ENCODE results near the gene CCSER1.

Gene CCSER1

DNA sequence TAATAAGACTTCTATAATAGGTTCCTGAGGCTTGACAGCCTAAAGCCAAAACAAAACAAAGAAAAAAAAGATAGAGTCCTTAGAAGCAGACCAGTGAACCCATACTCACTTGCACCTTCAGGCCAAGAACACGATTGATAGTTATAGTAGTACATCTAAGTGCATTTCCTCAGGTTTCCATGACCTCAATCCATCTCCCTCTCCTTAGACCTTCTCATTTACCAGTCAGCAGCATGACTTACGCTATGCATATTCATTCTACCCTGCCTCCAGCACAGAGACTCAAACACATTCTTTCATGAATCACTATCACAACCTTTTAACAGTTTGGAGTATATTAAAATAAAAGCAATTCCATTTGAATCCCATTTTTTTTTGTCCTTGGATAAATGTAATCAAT lies 855.6 kb downstream of the CCSER1 start:
- DNase-seq: no peak

DNA sequence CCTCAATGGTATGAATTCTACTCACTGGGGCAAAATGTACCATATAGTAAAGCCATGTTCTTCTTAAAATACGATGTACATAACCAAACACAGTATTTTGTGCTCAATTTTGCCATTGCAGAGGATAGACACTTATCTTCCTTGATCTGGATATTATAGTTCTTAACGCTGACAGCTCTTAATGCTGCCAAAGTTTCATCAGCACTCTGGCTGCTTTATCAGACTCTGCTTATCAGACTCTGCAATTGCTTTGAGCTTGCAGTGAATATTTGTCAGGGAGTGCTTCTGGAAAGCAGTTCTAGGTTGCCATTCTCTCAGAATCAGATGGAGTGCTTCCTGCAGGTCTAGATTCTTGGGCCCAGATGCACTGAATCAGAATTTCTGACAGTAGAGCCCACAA lies 863.1 kb downstream of the CCSER1 start:
- no peak for DNase-seq

GRCh38 chr4:90992213-90992612 lies 865.0 kb downstream of the CCSER1 start:
- no peak for DNase-seq

- DNase-seq: no peak
Observed at GRCh38 chr4:90994851-90995574, 867.8 kb downstream of the CCSER1 start.

DNA sequence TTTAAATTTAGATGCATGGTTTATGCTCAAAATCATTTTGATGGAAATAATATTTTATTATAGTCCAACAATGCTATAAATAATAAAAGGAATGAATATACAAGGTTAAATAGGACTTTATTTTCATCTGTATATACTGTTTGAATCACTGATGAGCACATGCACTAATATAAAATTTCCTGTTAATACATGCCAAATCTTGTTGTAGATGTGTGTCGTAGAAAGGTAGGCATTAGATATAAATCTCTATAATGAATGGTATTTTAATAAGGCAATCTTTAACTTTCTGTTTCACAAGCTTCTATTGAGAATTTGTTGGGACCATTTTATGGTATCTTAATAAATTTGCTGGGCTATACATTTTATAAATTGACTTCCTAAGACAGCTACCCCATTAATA lies 868.8 kb downstream of the CCSER1 start:
- DNase-seq: no peak

DNA sequence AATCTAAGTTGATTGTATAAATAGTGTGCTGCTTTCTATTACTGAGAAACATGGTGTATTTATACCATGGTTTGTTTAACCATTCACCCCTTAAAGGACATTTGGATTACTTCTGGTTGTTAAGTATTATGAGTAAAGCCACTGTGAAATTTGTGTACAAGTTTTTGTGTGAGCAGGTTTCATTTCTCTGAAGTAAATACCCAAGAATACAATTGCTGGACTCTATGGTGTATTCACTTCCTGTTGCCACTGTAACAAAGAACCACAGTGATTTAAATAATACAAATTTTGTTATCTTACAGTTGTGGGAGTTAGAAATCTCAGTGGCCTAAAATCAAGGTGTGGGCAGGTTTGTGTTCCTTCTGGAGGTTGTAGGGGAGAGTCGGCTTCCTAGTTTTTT lies 869.6 kb downstream of the CCSER1 start:
- DNase-seq: no peak

DNA sequence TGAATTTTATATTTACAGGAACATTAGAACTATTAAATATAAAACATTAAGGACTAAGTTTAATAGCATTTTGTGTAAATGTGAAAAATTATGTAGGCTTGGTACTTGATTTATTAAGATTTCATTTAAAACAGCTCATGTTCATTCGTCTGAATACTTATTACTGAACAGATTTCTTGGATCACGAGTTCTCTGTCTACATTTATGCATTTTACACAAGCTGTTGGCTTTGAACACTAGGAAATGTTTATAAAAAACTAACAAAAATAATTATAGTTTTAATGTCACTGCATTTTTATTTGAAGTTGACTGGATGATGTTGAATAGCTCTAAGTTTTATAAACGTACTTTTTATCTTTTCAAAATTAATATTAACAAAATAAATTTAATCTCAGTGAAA lies 888.7 kb downstream of the CCSER1 start:
- DNase-seq: no peak

DNA sequence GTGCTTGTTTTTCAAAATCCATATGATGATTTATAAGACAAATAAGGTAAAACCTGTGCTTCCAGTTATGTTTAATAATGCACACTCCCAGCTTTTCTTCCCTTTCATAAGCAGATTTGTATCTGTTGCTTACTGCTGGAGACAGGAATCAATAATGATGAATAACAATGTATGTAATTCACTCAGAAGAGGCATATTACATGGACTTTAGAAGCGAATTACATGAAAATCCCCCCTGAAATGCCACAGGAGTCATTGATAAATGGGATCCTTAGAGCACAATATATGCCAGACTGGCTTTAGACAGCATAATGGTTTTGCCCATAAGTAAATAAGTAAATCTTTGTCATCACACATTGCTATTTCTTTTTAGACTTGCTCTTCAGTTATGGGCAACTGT lies 892.3 kb downstream of the CCSER1 start:
- no peak for DNase-seq

DNA sequence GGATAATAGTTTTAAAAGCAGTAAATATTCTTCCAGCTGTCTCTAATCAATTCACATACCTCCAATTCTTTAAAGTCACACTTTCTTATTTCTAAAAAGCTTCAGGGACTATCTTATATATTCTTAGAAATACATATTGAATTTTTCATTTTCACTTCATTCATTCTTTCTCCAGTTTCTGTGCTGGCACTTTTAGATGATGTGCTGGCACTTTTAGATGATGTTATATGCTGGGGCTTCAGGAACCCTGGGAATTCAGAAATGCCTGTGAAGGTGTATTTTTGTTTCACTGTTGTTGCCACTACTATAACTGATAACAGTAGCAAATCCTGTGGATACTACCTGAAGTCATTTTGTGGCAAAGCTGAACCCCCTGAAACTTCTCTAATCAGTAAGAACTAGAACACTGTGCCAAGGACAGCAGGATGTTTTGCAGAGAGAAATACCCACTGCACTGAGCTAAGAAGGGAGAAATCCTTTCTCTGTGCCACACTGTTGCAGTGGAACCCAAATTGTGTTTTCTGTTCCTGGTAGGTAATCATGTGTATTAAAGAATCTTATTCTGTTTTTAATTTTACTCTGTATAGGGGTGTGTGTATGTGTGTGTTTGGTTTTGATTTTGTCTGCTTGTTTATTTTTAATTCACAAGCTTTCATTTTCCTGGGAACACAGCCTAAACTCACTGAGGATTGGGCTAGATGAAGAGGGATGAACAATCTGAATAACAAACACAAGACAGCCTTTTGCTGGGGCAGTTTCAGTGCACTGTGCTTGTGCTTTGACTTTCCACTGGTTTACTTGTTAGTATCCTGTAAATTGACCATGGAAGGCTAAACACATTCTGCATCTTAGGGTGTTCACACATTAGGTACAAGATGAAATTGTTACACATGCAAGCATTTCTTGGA lies 898.3 kb downstream of the CCSER1 start:
- DNase-seq: no peak

DNA sequence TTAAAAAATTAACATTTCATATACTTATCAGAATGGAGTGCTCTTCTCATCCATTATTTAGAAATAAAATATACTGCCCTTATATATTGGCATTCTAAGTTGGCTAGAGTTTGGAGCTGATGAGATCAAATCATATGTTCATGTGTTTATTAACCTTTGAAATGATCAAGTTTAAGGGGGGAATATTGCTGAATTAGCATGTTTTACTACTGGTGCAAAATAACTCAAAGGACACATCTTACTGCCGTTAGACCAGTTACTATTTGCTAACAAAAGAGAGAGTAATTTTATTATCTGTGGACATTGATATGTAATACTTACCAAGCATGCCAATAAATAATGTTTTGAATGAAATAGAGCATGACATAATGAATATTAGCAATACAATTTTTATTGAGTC lies 901.0 kb downstream of the CCSER1 start:
- DNase-seq: no peak

GRCh38 chr4:91031761-91032160 lies 904.6 kb downstream of the CCSER1 start:
- DNase-seq: no peak

DNA sequence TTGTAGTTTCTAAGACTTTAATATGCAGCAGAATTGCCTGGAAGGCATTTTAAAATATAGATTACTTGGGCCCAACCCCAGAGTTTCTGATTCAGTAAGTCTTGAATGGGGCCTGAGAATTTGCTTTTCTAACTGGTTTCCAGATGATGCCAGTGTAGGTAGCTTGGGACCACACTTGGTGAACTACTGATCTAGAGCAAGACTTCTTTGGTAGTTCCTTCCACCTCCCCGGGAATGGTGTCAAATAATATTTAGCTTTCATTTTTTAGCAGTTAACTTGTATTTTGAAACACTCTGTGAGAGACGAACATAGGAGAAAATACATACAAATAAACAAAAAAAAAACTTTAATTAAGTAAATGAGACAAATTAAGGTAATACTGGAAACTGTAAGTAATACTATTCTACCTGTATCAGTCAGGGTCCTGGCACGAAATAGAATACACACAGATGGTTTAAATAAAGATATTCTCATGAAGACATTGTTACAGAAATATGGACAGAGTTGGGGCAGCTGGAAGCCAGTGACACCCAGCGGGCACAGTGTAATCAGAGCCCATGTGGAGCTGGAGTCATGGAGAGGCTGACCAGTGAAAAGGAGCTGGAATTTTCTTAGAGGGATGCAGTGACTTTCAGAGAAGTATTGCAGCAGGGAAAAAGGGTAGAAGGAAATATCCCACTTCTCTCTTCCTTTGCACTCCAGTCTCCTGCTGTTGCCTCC lies 905.7 kb downstream of the CCSER1 start:
- no peak for DNase-seq

DNA sequence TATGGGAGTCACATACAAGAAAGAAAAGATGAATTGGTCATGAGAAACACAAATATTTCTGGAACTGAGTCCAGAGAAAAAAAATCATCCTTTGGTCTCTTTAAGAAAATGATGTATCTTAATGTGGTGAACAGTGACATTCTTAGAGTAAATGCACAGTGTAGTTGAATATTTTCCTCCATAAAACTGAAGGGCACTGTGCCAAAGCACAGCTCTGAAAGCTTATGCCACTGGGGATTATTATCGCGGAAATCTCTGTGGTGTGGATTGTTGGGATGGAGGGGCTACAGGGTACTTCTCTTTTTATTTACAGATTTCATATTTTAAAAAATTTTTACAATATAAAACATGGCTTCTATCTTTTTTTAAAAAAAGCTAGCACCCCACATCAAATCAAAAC lies 908.1 kb downstream of the CCSER1 start:
- no peak for DNase-seq

- no peak for DNase-seq
Observed at GRCh38 chr4:91037951-91038350, 910.8 kb downstream of the CCSER1 start.

DNA sequence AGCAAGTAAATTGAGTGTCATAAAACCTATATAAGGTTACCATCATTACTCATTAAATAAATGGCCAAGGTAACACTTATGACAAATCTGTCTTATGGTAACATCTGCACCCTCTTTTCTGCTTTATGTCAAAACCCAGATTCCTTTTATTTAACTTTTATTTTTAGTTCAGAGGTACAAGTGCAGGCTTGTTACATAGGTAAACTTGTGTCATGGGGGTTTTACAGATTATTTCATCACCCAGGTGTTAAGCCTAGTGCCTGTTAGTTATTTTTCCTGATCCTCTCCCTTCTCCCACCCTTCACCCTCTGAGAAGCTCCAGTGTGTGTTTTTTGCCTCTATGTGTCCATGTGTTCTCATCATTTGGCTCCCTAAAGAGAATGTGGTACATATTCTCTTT lies 930.7 kb downstream of the CCSER1 start:
- no peak for DNase-seq

DNA sequence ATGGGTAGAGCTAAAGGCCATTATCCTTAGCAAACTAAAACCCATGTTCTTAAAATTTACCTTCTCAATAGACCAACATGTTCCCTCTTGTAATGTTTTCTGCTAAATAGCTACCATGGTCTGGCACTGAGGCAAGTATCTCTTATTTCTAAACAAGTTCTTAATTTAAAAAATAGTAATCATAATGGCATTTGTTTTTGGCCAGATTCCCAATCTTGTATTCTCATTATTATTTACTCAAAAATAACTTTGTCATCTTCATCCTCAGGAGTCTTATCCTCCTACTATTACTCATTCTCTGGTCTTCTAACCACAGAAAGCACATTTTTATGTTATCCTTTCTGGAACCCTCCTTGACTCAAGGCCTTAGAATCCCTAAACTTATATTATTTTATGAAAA lies 931.2 kb downstream of the CCSER1 start:
- no peak for DNase-seq

GRCh38 chr4:91064157-91064853 lies 937.1 kb downstream of the CCSER1 start:
- DNase-seq: peak; percentile 97

GRCh38 chr4:91065117-91065516 lies 937.9 kb downstream of the CCSER1 start:
- no peak for DNase-seq

GRCh38 chr4:91070736-91071135 lies 943.5 kb downstream of the CCSER1 start:
- DNase-seq: no peak

- no peak for DNase-seq
Observed at GRCh38 chr4:91076147-91076546, 949.0 kb downstream of the CCSER1 start.

GRCh38 chr4:91085961-91086360 lies 958.8 kb downstream of the CCSER1 start:
- no peak for DNase-seq

GRCh38 chr4:91087743-91088142 lies 960.5 kb downstream of the CCSER1 start:
- DNase-seq: no peak

DNA sequence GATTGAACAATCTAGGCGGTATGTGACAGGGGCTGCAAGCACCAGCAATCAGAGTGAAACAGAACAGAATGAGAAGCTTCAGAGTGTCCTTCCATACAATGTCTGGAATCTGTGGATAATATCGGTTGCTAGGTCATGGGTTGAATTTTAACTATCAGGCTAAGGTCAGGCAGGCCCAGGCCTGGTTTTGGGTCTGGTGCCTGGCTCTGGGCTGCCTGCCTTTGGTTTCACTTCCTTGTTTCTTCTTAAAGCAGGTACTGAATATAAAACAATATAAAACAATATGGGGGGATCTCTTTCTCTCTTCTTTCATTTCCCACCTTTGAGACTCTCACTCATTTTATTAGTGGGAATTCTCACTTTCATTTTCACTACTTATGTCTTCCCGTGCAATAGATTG lies 962.0 kb downstream of the CCSER1 start:
- no peak for DNase-seq

All from NCI-H345 (cell line).